ENCODE results near the gene HRH2.

HRH2 gene

GRCh38 chr5:175674731-175675346 lies 17.0 kb downstream of the HRH2 start:
- no peak overlapping the region for H3K27ac Mint-ChIP-seq
- H3K36me3 Mint-ChIP-seq (ENCODE audit: low read depth): no peaks in the 10 kb centered on the region
- peaks cover 67% of the 10 kb centered on the region for H3K27me3 Mint-ChIP-seq (ENCODE audit: low read depth)
- H3K4me3 Mint-ChIP-seq: no peak overlapping the region
- no peaks in the 10 kb centered on the region for H3K4me1 Mint-ChIP-seq
- no peak for TF ChIP-seq CTCF (IDR thresholded peaks at IDR 0.05; ENCODE audit: unreplicated experiment in 3 of 3)
- H3K9me3 Mint-ChIP-seq: no peaks in the 10 kb centered on the region

GRCh38 chr5:175675873-175676272 lies 18.0 kb downstream of the HRH2 start:
- Mint-ChIP-seq H3K4me1 (peaks cover 9% of the 10 kb centered on the region), H3K27ac (no peak overlapping the region), H3K36me3 (ENCODE audit: low read depth) (no peaks in the 10 kb centered on the region), H3K9me3 (no peaks in the 10 kb centered on the region), H3K4me3 (no peak overlapping the region), H3K27me3 (ENCODE audit: low read depth) (peaks cover 76% of the 10 kb centered on the region)
- no peak for TF ChIP-seq CTCF (IDR thresholded peaks at IDR 0.05; ENCODE audit: unreplicated experiment in 3 of 3)

GRCh38 chr5:175677571-175677970 lies 19.7 kb downstream of the HRH2 start:
- Mint-ChIP-seq H3K4me3 (no peak overlapping the region), H3K36me3 (ENCODE audit: low read depth) (no peaks in the 10 kb centered on the region), H3K27ac (no peak overlapping the region), H3K9me3 (no peaks in the 10 kb centered on the region), H3K4me1 (peaks cover 25% of the 10 kb centered on the region), H3K27me3 (ENCODE audit: low read depth) (peaks cover 75% of the 10 kb centered on the region)
- no peak for TF ChIP-seq CTCF (IDR thresholded peaks at IDR 0.05; ENCODE audit: unreplicated experiment in 3 of 3)

- H3K4me1 Mint-ChIP-seq: peaks cover 25% of the 10 kb centered on the region
- no peaks in the 10 kb centered on the region for H3K9me3 Mint-ChIP-seq
- no peak overlapping the region for H3K4me3 Mint-ChIP-seq
- peaks cover 70% of the 10 kb centered on the region for H3K27me3 Mint-ChIP-seq (ENCODE audit: low read depth)
- no peak for TF ChIP-seq CTCF (IDR thresholded peaks at IDR 0.05; ENCODE audit: unreplicated experiment in 3 of 3)
- H3K27ac Mint-ChIP-seq: no peak overlapping the region
- no peaks in the 10 kb centered on the region for H3K36me3 Mint-ChIP-seq (ENCODE audit: low read depth)
Observed at GRCh38 chr5:175678074-175678473, 20.2 kb downstream of the HRH2 start.

- TF ChIP-seq CTCF (IDR thresholded peaks at IDR 0.05; ENCODE audit: unreplicated experiment in 3 of 3): no peak
- Mint-ChIP-seq H3K4me1 (peaks cover 25% of the 10 kb centered on the region), H3K9me3 (no peaks in the 10 kb centered on the region), H3K4me3 (no peak overlapping the region), H3K27ac (no peak overlapping the region), H3K27me3 (ENCODE audit: low read depth) (peaks cover 64% of the 10 kb centered on the region), H3K36me3 (ENCODE audit: low read depth) (no peaks in the 10 kb centered on the region)
Observed at GRCh38 chr5:175679411-175679810, 21.5 kb downstream of the HRH2 start.

- Mint-ChIP-seq H3K36me3 (ENCODE audit: low read depth) (no peaks in the 10 kb centered on the region), H3K9me3 (no peaks in the 10 kb centered on the region), H3K4me3 (no peak overlapping the region), H3K27ac (no peak overlapping the region), H3K27me3 (ENCODE audit: low read depth) (peaks cover 64% of the 10 kb centered on the region), H3K4me1 (peaks cover 25% of the 10 kb centered on the region)
- no peak for TF ChIP-seq CTCF (IDR thresholded peaks at IDR 0.05; ENCODE audit: unreplicated experiment in 3 of 3)
Observed at GRCh38 chr5:175680020-175680419, 22.1 kb downstream of the HRH2 start.

Measured in nephron (organoid).